Duodenal mucosa (tissue), 2 donors: ENCODE data around the gene DAB1.

Source experiments
- H3K27ac ChIP-seq: one replicate; pipeline ENCODE4 v1.7.0; 2013; ENCODE audit warnings: low read depth, low read length
- H3K27me3 ChIP-seq, 2 donors: one replicate each; pipeline ENCODE4 v1.7.0; 2013; ENCODE audit warnings: low read length in 2 of 2, control low read depth in 1 of 2; ENCODE audit not compliant: insufficient read depth in 2 of 2, control insufficient read depth in 1 of 2
- H3K36me3 ChIP-seq, 2 donors: one replicate each; pipeline ENCODE4 v1.7.0; 2013; ENCODE audit warnings: low read length in 2 of 2, control low read depth in 1 of 2; ENCODE audit not compliant: insufficient read depth in 2 of 2, control insufficient read depth in 1 of 2
- H3K4me1 ChIP-seq, 2 donors: one replicate each; pipeline ENCODE4 v1.7.0; 2013; ENCODE audit warnings: low read length in 2 of 2, control low read depth in 1 of 2; ENCODE audit not compliant: insufficient read depth in 2 of 2, control insufficient read depth in 1 of 2
- H3K4me3 ChIP-seq, 2 donors: one replicate each; pipeline ENCODE4 v1.7.0; 2013; ENCODE audit warnings: low read length in 2 of 2, low read depth in 1 of 2
- H3K9ac ChIP-seq, 2 donors: one replicate each; pipeline ENCODE4 v1.7.0; 2013; ENCODE audit warnings: low read length in 2 of 2, low read depth in 1 of 2
- H3K9me3 ChIP-seq, 2 donors: one replicate each; pipeline ENCODE4 v1.7.0; 2013; ENCODE audit warnings: low read length in 2 of 2, control low read depth in 1 of 2; ENCODE audit not compliant: control insufficient read depth in 1 of 2

DAB1 gene

GRCh38 chr1:57249511-57249910 lies 174.3 kb downstream of the DAB1 start:
- no peaks in the 10 kb centered on the region for H3K36me3 ChIP-seq

GRCh38 chr1:57248830-57249229 lies 175.0 kb downstream of the DAB1 start:
- no peak overlapping the region for H3K9ac ChIP-seq
- H3K4me3 ChIP-seq: no peak overlapping the region
- no peak overlapping the region for H3K27ac ChIP-seq
- H3K4me1 ChIP-seq: no peaks in the 10 kb centered on the region
- no peaks in the 10 kb centered on the region for H3K9me3 ChIP-seq
- no peaks in the 10 kb centered on the region for H3K36me3 ChIP-seq
- H3K27me3 ChIP-seq: no peaks in the 10 kb centered on the region

More at GRCh38 chr1:57249511-57249910, 174.3 kb downstream of the DAB1 start:
- H3K27ac ChIP-seq: no peak overlapping the region
- no peaks in the 10 kb centered on the region for H3K9me3 ChIP-seq
- no peaks in the 10 kb centered on the region for H3K27me3 ChIP-seq
- no peak overlapping the region for H3K4me3 ChIP-seq
- no peaks in the 10 kb centered on the region for H3K4me1 ChIP-seq
- no peak overlapping the region for H3K9ac ChIP-seq

GRCh38 chr1:57238233-57238781 lies 185.6 kb downstream of the DAB1 start:
- no peaks in the 10 kb centered on the region for H3K9me3 ChIP-seq
- peaks cover 20 to 21% of the 10 kb centered on the region in 2 donors for H3K4me1 ChIP-seq
- no peak overlapping the region for H3K9ac ChIP-seq
- H3K4me3 ChIP-seq: no peak overlapping the region
- no peaks in the 10 kb centered on the region for H3K36me3 ChIP-seq
- H3K27me3 ChIP-seq: no peaks in the 10 kb centered on the region
- H3K27ac ChIP-seq: no peak overlapping the region

GRCh38 chr1:57235730-57236510 lies 187.9 kb downstream of the DAB1 start:
- no peak overlapping the region for H3K4me3 ChIP-seq
- no peak overlapping the region for H3K9ac ChIP-seq
- no peaks in the 10 kb centered on the region for H3K36me3 ChIP-seq
- no peak overlapping the region for H3K27ac ChIP-seq
- H3K27me3 ChIP-seq: no peaks in the 10 kb centered on the region
- H3K4me1 ChIP-seq: peaks cover 20 to 21% of the 10 kb centered on the region in 2 donors
- H3K9me3 ChIP-seq: no peaks in the 10 kb centered on the region

GRCh38 chr1:57234459-57234858 lies 189.4 kb downstream of the DAB1 start:
- H3K27me3 ChIP-seq: no peaks in the 10 kb centered on the region
- no peak overlapping the region for H3K4me3 ChIP-seq
- no peaks in the 10 kb centered on the region for H3K36me3 ChIP-seq

GRCh38 chr1:57232500-57232899 lies 191.4 kb downstream of the DAB1 start:
- Histone ChIP-seq H3K27ac (no peak overlapping the region), H3K9ac (no peak overlapping the region), H3K4me3 (no peak overlapping the region), H3K36me3 (no peaks in the 10 kb centered on the region), H3K9me3 (no peaks in the 10 kb centered on the region), H3K27me3 (no peaks in the 10 kb centered on the region), H3K4me1 (peaks cover 20 to 21% of the 10 kb centered on the region in 2 donors)

More at GRCh38 chr1:57234459-57234858, 189.4 kb downstream of the DAB1 start:
- H3K9me3 ChIP-seq: no peaks in the 10 kb centered on the region
- no peak overlapping the region for H3K27ac ChIP-seq
- H3K4me1 ChIP-seq: peaks cover 20 to 21% of the 10 kb centered on the region in 2 donors
- no peak overlapping the region for H3K9ac ChIP-seq

GRCh38 chr1:57229998-57230397 lies 193.9 kb downstream of the DAB1 start:
- Histone ChIP-seq H3K4me3 (no peak overlapping the region), H3K27me3 (no peaks in the 10 kb centered on the region), H3K4me1 (peaks cover 9 to 10% of the 10 kb centered on the region in 2 donors), H3K27ac (no peak overlapping the region), H3K36me3 (no peaks in the 10 kb centered on the region), H3K9ac (no peak overlapping the region), H3K9me3 (no peaks in the 10 kb centered on the region)

GRCh38 chr1:57229076-57229475 lies 194.8 kb downstream of the DAB1 start:
- H3K27ac ChIP-seq: no peak overlapping the region

GRCh38 chr1:57222801-57223200 lies 201.1 kb downstream of the DAB1 start:
- H3K9ac ChIP-seq: no peak overlapping the region

More at GRCh38 chr1:57229076-57229475, 194.8 kb downstream of the DAB1 start:
- H3K4me3 ChIP-seq: no peak overlapping the region
- peaks cover 3 to 4% of the 10 kb centered on the region in 2 donors for H3K4me1 ChIP-seq
- no peaks in the 10 kb centered on the region for H3K9me3 ChIP-seq
- no peaks in the 10 kb centered on the region for H3K27me3 ChIP-seq
- no peaks in the 10 kb centered on the region for H3K36me3 ChIP-seq
- H3K9ac ChIP-seq: no peak overlapping the region

GRCh38 chr1:57222307-57222706 lies 201.6 kb downstream of the DAB1 start:
- Histone ChIP-seq H3K4me1 (no peaks in the 10 kb centered on the region), H3K4me3 (no peak overlapping the region), H3K27me3 (no peaks in the 10 kb centered on the region), H3K36me3 (no peaks in the 10 kb centered on the region), H3K27ac (no peak overlapping the region), H3K9me3 (no peaks in the 10 kb centered on the region), H3K9ac (no peak overlapping the region)

More at GRCh38 chr1:57222801-57223200, 201.1 kb downstream of the DAB1 start:
- H3K4me3 ChIP-seq: no peak overlapping the region
- no peaks in the 10 kb centered on the region for H3K4me1 ChIP-seq
- H3K27ac ChIP-seq: no peak overlapping the region
- H3K9me3 ChIP-seq: no peaks in the 10 kb centered on the region
- no peaks in the 10 kb centered on the region for H3K36me3 ChIP-seq
- H3K27me3 ChIP-seq: no peaks in the 10 kb centered on the region
